Measurements from ENCODE around the gene PHF3.

Gene PHF3

GRCh38 chr6:63643862-63644261 lies 8.3 kb downstream of the PHF3 start:
- DNase-seq (ENCODE audit: low read depth in 3 of 3) = no peak

GRCh38 chr6:63644668-63645326 lies 9.2 kb downstream of the PHF3 start:
- no peak for DNase-seq (ENCODE audit: low read depth in 3 of 3)

- DNase-seq (ENCODE audit: low read depth in 3 of 3) = no peak
Observed at GRCh38 chr6:63649269-63649668, 13.7 kb downstream of the PHF3 start.

DNA sequence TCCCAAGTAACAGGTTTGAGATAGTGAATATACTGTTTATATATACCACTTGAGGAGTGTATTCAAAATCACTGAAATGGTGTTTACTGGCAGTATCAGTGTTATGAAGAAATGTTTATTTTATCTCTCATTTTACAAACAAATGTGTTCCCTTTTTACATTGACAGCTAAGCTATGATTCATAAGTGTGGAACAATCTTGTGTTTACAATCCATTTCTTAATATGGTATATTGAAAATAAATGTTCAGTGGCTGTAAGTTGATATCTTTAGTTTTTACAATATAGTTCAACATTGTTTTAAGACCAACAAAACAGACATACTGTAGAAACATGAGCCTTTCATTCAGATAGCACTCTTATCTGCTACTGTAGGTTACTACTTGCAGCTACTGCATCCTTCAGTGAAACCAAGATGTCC lies 14.3 kb downstream of the PHF3 start:
- DNase-seq (ENCODE audit: low read depth in 3 of 3) = no peak

GRCh38 chr6:63652980-63653379 lies 17.4 kb downstream of the PHF3 start:
- DNase-seq (ENCODE audit: low read depth in 3 of 3) = no peak

GRCh38 chr6:63660757-63661156 lies 25.2 kb downstream of the PHF3 start:
- DNase-seq (ENCODE audit: low read depth in 3 of 3) = no peak

DNA sequence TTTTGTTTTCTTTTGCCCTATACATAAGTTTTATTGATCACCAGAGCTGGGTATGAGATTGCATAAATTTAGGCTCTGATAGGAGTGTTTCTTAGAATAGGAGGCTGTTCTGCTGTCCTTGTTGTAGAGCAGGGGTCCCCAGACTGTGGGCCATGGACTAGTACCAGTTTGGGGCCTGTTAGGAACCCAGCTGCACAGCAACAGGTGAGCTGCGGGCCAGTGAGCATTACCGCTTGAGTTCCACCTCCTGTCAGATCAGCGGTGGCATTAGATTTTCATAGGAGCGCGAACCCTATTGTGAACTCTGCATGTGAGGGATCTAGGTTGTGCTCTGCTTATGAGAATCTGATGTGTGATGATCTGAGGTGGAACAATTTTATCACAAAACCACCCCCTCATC lies 26.2 kb downstream of the PHF3 start:
- DNase-seq (ENCODE audit: low read depth in 3 of 3) = no peak

GRCh38 chr6:63663147-63663955 lies 27.7 kb downstream of the PHF3 start:
- DNase-seq (ENCODE audit: low read depth in 3 of 3) = no peak

GRCh38 chr6:63663956-63664281 lies 28.3 kb downstream of the PHF3 start:
- no peak for DNase-seq (ENCODE audit: low read depth in 3 of 3)

DNA sequence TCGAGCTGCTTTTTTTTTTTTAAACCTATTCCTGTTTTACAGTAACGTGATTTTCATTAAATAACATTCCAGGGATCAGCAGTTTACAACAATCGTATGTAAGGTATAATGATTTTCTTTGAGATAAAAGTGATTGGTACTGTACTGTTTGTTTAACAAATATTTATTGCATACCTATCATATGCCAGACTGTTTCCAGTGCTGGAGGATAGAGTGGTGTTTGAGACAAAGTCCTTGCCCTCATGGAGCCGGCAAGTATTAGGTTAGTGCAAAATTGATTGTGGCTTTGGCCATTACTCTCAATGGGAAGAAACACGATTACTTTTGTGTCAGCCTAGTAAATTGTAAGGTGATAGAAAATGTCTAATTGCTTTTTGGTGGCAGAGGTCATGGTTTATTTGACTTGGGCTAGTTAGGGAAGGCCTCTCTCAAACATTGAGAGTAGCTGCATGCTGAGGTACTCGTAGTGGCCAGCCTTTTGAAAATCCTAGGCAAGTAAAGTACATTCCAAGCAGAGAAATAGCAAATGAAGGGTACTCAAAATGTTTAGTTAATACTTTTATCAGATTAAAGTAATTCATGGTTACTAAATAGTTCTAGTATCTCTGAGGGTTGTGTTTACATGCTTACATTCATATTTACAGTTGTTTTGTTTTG lies 35.6 kb downstream of the PHF3 start:
- DNase-seq (ENCODE audit: low read depth in 3 of 3) = no peak

DNA sequence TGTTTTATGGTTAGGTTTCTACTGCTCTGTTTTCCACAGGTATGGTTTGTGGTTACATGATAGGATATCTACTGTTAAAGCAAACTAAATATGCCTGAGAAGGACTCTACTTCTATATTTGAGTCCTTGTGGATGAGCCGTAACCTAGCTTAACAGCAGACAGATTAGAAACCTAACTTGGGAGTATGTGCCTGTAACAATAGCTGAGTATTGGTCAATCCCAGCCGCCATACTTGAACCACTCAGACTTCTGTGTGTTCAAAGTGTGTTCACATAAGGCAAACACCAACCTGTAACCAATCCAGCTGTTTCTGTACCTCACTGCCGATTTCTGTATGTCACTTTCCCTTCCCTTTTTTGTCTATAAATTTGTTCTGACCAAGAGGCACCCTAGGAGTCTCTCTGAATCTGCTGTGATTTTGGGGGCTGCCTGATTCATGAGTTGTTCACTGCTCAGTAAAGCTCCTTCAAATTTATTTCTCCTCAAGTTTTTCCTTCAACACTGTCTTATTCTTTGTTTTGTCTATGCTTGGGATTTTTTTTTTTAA lies 37.1 kb downstream of the PHF3 start:
- no peak for DNase-seq (ENCODE audit: low read depth in 3 of 3)

- no peak for DNase-seq (ENCODE audit: low read depth in 3 of 3)
Observed at GRCh38 chr6:63673692-63674091, 38.1 kb downstream of the PHF3 start.

- no peak for DNase-seq (ENCODE audit: low read depth in 3 of 3)
Observed at GRCh38 chr6:63674635-63675034, 39.0 kb downstream of the PHF3 start.

DNA sequence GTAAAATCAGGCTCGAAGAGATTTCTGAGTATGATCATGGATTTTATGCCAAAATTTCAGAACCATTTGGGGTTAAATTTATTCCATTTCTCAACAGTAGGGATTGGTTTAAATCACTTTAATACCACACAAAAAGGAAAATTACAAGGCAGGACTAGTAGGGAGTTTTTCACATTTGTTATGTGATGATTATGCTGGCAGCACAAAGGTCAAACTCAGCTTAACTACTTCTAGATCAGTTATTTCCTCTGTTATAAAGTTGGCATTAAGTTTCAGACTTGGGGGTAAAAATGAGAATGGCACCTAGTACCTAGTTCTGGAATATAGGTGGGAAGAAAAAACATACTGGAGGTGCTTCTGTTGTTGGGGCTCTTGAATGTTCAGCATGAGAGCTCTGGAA lies 39.5 kb downstream of the PHF3 start:
- DNase-seq (ENCODE audit: low read depth in 3 of 3) = no peak

DNA sequence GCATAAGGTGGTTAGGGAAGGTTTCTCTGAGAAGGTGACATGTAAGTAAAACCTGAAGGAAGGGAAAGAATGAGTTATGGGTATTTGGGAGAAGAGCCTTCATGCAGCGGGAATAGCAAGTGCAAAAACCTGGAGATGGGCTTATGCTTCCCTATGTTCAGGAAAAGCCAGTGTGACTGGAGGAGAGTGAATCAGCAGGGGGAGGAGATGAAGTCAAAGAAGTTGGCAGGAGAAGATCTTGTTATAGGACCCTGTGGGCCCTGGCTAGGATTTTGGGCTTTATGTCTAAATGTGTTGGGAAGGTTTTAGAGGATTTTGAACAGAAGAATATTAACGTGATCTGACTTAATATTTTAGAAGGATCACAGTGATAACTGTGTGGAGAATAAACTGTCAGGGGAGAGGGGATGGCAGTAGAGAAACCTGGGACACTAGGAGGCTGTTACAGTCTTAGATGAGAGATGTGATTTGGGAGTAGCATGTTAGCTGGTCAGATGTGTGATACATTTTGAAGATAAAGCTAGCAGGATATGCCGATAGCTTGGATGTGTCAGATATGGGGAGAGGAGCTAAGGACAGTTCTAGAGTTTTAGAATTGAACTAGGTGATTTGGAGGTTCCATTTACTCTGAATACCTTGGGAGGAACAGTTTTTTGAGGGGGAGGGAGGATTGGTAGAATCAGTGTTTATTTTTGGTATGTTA lies 41.0 kb downstream of the PHF3 start:
- DNase-seq (ENCODE audit: low read depth in 3 of 3) = no peak

GRCh38 chr6:63677282-63677681 lies 41.7 kb downstream of the PHF3 start:
- DNase-seq (ENCODE audit: low read depth in 3 of 3) = no peak

DNA sequence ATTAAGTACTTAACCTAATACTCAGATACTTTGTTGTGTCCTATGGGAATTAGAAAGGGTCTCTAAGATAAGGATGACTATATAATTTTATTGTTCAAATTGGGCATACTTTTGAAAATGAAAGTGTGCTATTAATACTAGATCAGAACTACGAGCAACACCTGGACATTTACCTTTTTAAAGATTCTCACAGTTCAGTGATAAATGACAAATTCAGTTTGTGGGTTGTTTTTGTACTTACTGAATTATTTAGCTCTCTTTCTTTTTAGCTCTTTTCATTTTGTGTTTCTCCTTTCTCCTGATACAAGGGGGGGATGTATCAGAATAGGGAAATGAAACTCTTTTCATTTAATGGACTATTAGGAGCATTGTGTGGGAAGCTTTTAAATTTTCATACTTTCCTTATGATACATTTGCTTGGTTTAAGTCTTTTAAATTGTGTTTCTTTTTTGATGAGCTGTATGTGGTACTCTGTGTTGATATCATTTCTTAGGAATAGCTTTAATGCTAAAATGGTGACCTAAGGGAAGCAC lies 47.5 kb downstream of the PHF3 start:
- DNase-seq (ENCODE audit: low read depth in 3 of 3) = no peak

- DNase-seq (ENCODE audit: low read depth in 3 of 3) = no peak
Observed at GRCh38 chr6:63685446-63686379, 50.1 kb downstream of the PHF3 start.

GRCh38 chr6:63689421-63689820 lies 53.8 kb downstream of the PHF3 start:
- no peak for DNase-seq (ENCODE audit: low read depth in 3 of 3)

GRCh38 chr6:63690221-63690620 lies 54.6 kb downstream of the PHF3 start:
- no peak for DNase-seq (ENCODE audit: low read depth in 3 of 3)

DNA sequence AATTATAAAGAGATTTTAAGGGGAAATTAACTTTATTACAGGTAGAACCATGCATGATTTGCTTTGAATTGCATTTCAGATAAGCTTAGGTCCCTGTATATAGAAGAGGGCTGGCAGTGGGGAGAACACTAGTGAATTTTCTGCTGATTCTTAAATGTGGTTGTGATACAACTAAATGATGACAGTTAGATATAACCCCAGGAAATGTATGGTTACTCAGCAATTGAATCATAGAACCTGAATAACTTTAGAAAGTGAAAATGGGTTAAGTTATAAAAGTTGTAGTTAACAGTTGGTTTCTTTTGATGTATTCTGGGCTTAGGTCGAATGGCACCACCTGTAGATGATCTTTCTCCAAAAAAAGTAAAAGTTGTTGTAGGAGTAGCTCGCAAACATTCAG lies 70.1 kb downstream of the PHF3 start:
- no peak for DNase-seq (ENCODE audit: low read depth in 3 of 3)

All from stimulated activated CD4-positive, alpha-beta T cell treated with anti-CD3 and anti-CD28 coated beads, TNF-alpha, amount 100 ng/mL, for 24 hours (primary cell).